K562 (cell line): ENCODE measurements around the gene BNIP5. TPM values are rescaled to one million over a fixed set of nuclear protein-coding genes. Genes with fewer than 3 reads are reported as not detected.

Source experiments
- DLX4 ChIP-seq: fragments of 250-450 bp; sonication (Bioruptor Pico); IDR thresholded peaks from 2 replicates; pipeline ENCODE4 v1.6.1; 2021; ENCODE audit warnings: mild to moderate bottlenecking
- FOXJ2 ChIP-seq: fragments of 200-800 bp; sonication (Bioruptor generic); IDR thresholded peaks from 2 replicates; pipeline ENCODE4 v1.6.1; 2016; ENCODE audit warnings: missing genetic modification characterization, missing compliant biosample characterization
- FOXJ3 ChIP-seq: sonication (generic); formaldehyde crosslinking; IDR thresholded peaks from 2 replicates; pipeline ENCODE4 v1.4.0; 2020; ENCODE audit warnings: mild to moderate bottlenecking, missing genetic modification reagents
- GTF2E2 ChIP-seq: fragments of 200-800 bp; sonication (Bioruptor generic); IDR thresholded peaks from 2 replicates; pipeline ENCODE4 v1.6.1; 2016; ENCODE audit warnings: missing genetic modification characterization, missing compliant biosample characterization
- NCOA6 ChIP-seq: fragments of 450-650 bp; IDR thresholded peaks from 2 replicates; pipeline ENCODE4 v1.6.1; 2017; ENCODE audit warnings: mild to moderate bottlenecking
- NR3C1 ChIP-seq: sonication (generic); formaldehyde crosslinking; IDR thresholded peaks from 2 replicates; pipeline ENCODE4 v1.8.1; 2022; ENCODE audit warnings: missing genetic modification reagents
- PKNOX1 ChIP-seq: fragments of 450-650 bp; IDR thresholded peaks from 2 replicates; pipeline ENCODE4 v1.6.1; 2016
- POLR2AphosphoS2 ChIP-seq: IDR thresholded peaks from 2 replicates; pipeline ENCODE4 v1.6.1; 2012; ENCODE audit warnings: low read length, improper control_type of control experiment
- SOX6 ChIP-seq: fragments of 450-650 bp; IDR thresholded peaks from 2 replicates; pipeline ENCODE4 v1.6.1; 2014; ENCODE audit warnings: mild to moderate bottlenecking
- polyA plus RNA-seq, 8 experiments: library from polyadenylated mRNA; depleted of rRNA in 4 of 8; stranded (reverse) in 5 of 8; unstranded in 3 of 8; fragments of >200 nt; fragmentation: Nextera tagmentation in 2 of 8; fragmentation: Illumina TruSeq in 1 of 8; extraction: Ambion mirVana in 2 of 8; extraction: Trizol in 1 of 8; gene quantifications; 2 replicates each; pipeline versions ENCODE4 v1.2.1 to v1.2.3, GENCODE V29; 2011 to 2014; ENCODE audit warnings: inconsistent platforms in 1 of 8, missing spikeins in 1 of 8
- total RNA-seq, 7 experiments: library from RNA; depleted of rRNA in 6 of 7; stranded (reverse); fragments of >200 nt in 6 of 7; fragmentation: Illumina TruSeq in 2 of 7; extraction: Trizol in 2 of 7; gene quantifications; 2 replicates each; pipeline versions ENCODE4 v1.2.1 to v1.2.3, GENCODE V29; 2011 to 2021; ENCODE audit warnings: low replicate concordance in 1 of 7
- TF ChIP-seq, protein P1 (sequence below): fragments of 250-450 bp; sonication (Bioruptor Pico); IDR thresholded peaks from 2 replicates; pipeline ENCODE4 v1.4.0; 2020; ENCODE audit warnings: mild to moderate bottlenecking, moderate library complexity

Gene BNIP5
- total and polyA plus RNA-seq, 9 of the 15 experiments (the other 6 are each of a cell fraction or from before 2014, with no cell fraction given) = not detected

DNA sequence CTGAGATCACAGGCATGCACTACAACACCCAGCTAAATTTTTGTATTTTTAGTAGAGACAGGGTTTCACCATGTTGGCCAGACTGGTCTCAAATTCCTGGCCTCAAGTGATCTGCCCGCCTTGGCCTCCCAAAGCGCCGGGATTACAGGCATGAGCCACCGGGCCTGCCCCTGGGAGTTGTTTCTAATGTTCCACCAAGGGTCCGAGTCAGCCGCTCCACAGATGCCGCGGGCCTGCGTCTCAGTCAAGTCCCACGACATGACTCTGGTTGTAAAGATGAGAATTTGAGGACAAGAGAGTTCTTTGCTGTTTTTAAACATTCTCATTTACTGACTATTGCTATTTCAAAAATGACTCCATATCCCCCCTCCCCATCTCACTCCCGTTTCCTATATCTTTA, 30.8 kb downstream of the BNIP5 start (continued):
- TF ChIP-seq, protein P1, sequence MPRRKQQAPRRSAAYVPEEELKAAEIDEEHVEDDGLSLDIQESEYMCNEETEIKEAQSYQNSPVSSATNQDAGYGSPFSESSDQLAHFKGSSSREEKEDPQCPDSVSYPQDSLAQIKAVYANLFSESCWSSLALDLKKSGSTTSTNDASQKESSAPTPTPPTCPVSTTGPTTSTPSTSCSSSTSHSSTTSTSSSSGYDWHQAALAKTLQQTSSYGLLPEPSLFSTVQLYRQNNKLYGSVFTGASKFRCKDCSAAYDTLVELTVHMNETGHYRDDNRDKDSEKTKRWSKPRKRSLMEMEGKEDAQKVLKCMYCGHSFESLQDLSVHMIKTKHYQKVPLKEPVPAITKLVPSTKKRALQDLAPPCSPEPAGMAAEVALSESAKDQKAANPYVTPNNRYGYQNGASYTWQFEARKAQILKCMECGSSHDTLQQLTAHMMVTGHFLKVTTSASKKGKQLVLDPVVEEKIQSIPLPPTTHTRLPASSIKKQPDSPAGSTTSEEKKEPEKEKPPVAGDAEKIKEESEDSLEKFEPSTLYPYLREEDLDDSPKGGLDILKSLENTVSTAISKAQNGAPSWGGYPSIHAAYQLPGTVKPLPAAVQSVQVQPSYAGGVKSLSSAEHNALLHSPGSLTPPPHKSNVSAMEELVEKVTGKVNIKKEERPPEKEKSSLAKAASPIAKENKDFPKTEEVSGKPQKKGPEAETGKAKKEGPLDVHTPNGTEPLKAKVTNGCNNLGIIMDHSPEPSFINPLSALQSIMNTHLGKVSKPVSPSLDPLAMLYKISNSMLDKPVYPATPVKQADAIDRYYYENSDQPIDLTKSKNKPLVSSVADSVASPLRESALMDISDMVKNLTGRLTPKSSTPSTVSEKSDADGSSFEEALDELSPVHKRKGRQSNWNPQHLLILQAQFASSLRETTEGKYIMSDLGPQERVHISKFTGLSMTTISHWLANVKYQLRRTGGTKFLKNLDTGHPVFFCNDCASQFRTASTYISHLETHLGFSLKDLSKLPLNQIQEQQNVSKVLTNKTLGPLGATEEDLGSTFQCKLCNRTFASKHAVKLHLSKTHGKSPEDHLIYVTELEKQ (CRISPR knock-in tag) = no peak
- TF ChIP-seq PKNOX1 (no peak), POLR2AphosphoS2 (no peak), NR3C1 (CRISPR knock-in tag) (no peak), GTF2E2 (tag) (no peak), FOXJ3 (CRISPR knock-in tag) (no peak), NCOA6 (no peak), SOX6 (no peak), FOXJ2 (tag) (no peak), DLX4 (CRISPR knock-in tag) (no peak)
- TF ChIP-seq, all 486 proteins: peak for 0
